CD14-positive monocyte (primary cell): ENCODE data around the gene HOXB8. TPM values are rescaled to one million over a fixed set of nuclear protein-coding genes. Genes with fewer than 3 reads are reported as not detected.

Experiments
- DNase-seq, 3 donors: peaks; one replicate each; pipeline ENCODE4 v3.0.0-alpha.2; 2011 to 2022
- H2AFZ ChIP-seq: 2 replicates; pipeline ENCODE4 v1.6.0; 2012; ENCODE audit warnings: mild to moderate bottlenecking, low read depth, low read length, inconsistent platforms; ENCODE audit not compliant: insufficient read depth, poor library complexity, severe bottlenecking
- H3K27ac ChIP-seq, 2 donors: 1 replicate in 1 of 2; 2 replicates in 1 of 2; pipeline ENCODE4 v1.5.1; 2012 to 2013; ENCODE audit warnings: low read length in 2 of 2, control low read depth in 1 of 2, inconsistent platforms in 1 of 2, low read depth in 1 of 2, mild to moderate bottlenecking in 1 of 2
- H3K27me3 ChIP-seq, 2 donors: one replicate each; pipeline versions ENCODE4 v1.6.0 to v1.6.1; 2011 to 2013; ENCODE audit warnings: low read length in 2 of 2; ENCODE audit not compliant: control insufficient read depth in 2 of 2, insufficient read depth in 2 of 2
- H3K36me3 ChIP-seq, 2 donors: replicated peaks in 1 of 2; 1 replicate in 1 of 2; 2 replicates in 1 of 2; pipeline versions ENCODE4 v1.5.1 to v1.6.1; 2012 to 2013; ENCODE audit warnings: low read length in 2 of 2, control low read depth in 1 of 2, inconsistent platforms in 1 of 2, mild to moderate bottlenecking in 1 of 2; ENCODE audit not compliant: insufficient read depth in 2 of 2, control insufficient read depth in 1 of 2
- H3K4me1 ChIP-seq, 2 donors: 1 replicate in 1 of 2; 2 replicates in 1 of 2; pipeline versions ENCODE4 v1.5.1 to v1.6.1; 2012 to 2013; ENCODE audit warnings: low read length in 2 of 2, control low read depth in 1 of 2, inconsistent platforms in 1 of 2, mild to moderate bottlenecking in 1 of 2, moderate library complexity in 1 of 2; ENCODE audit not compliant: insufficient read depth in 2 of 2, control insufficient read depth in 1 of 2
- H3K4me2 ChIP-seq: replicated peaks from 2 replicates; pipeline ENCODE3; 2012; ENCODE audit warnings: low read length, moderate library complexity, mild to moderate bottlenecking; ENCODE audit not compliant: poor library complexity, severe bottlenecking; ENCODE audit errors: extremely low read depth
- H3K4me3 ChIP-seq, 3 experiments: fragments of 200-600 bp in 1 of 3; sonication (generic) in 1 of 3; replicated peaks in 1 of 3; 1 replicate in 2 of 3; 2 replicates in 1 of 3; pipeline ENCODE4 v1.5.1; 2011 to 2013; ENCODE audit warnings: low read length in 3 of 3, mild to moderate bottlenecking in 3 of 3, control low read depth in 2 of 3, low read depth in 2 of 3, inconsistent platforms in 1 of 3, moderate library complexity in 1 of 3
- H3K79me2 ChIP-seq: 2 replicates; pipeline ENCODE4 v1.6.0; 2012; ENCODE audit warnings: mild to moderate bottlenecking, control low read depth, inconsistent platforms, low read length, moderate library complexity; ENCODE audit not compliant: insufficient read depth
- H3K9ac ChIP-seq: 2 replicates; pipeline ENCODE4 v1.6.0; 2017; ENCODE audit warnings: low read length, mild to moderate bottlenecking; ENCODE audit not compliant: insufficient read depth, poor library complexity, severe bottlenecking
- H3K9me3 ChIP-seq, 2 donors: replicated peaks in 1 of 2; 1 replicate in 1 of 2; 2 replicates in 1 of 2; pipeline versions ENCODE4 v1.5.1 to v1.6.1; 2012 to 2013; ENCODE audit warnings: low read length in 2 of 2, control low read depth in 1 of 2; ENCODE audit not compliant: control insufficient read depth in 1 of 2, insufficient read depth in 1 of 2
- H4K20me1 ChIP-seq: 2 replicates; pipeline ENCODE4 v1.6.0; 2012; ENCODE audit warnings: mild to moderate bottlenecking, low read length, control low read depth, moderate library complexity; ENCODE audit not compliant: insufficient read depth
- H3K27ac Mint-ChIP-seq, 7 donors: one replicate each; pipeline ENCODE4 v1.8.0; 2020; ENCODE audit warnings: mild to moderate bottlenecking in 7 of 7, mixed read lengths in 7 of 7, moderate library complexity in 6 of 7, inconsistent platforms in 2 of 7
- H3K27me3 Mint-ChIP-seq, 3 donors: one replicate each; pipeline ENCODE4 v1.8.0; 2021 to 2022; ENCODE audit warnings: low read depth in 3 of 3, mild to moderate bottlenecking in 3 of 3, mixed read lengths in 3 of 3, moderate library complexity in 3 of 3, inconsistent platforms in 1 of 3
- H3K36me3 Mint-ChIP-seq, 2 donors: one replicate each; pipeline ENCODE4 v1.8.0; 2020; ENCODE audit warnings: mixed read lengths in 2 of 2, inconsistent platforms in 1 of 2, mild to moderate bottlenecking in 1 of 2
- H3K4me1 Mint-ChIP-seq: one replicate; pipeline ENCODE4 v1.8.0; 2020; ENCODE audit warnings: mild to moderate bottlenecking, mixed read lengths
- H3K4me3 Mint-ChIP-seq, 2 donors: one replicate each; pipeline ENCODE4 v1.8.0; 2020; ENCODE audit warnings: mild to moderate bottlenecking in 2 of 2, mixed read lengths in 2 of 2, moderate library complexity in 1 of 2
- H3K9me3 Mint-ChIP-seq, 7 donors: one replicate each; pipeline ENCODE4 v1.8.0; 2020 to 2022; ENCODE audit warnings: mixed read lengths in 7 of 7, mild to moderate bottlenecking in 6 of 7, moderate library complexity in 6 of 7, inconsistent platforms in 2 of 7
- CTCF ChIP-seq: fragments of 200-600 bp; IDR thresholded peaks from one replicate; pipeline ENCODE4 v1.8.0; 2022; ENCODE audit warnings: antibody characterized with exemption, mild to moderate bottlenecking
- WGBS: methylation state at CpG from one replicate; pipeline ENCODE4 v1.1.5; 2013; ENCODE audit warnings: missing lambda C conversion rate; ENCODE audit not compliant: insufficient coverage; 5-methylcytosine and 5-hydroxymethylcytosine counted together
- intact Hi-C, 2 donors: fragments of 100-400 bp; cut with micrococcal nuclease; formaldehyde crosslinking; loops; one replicate each; pipeline versions ENCODE4 v1.15.0 to v1.15.1; 2023
- polyA plus RNA-seq, 3 donors: library from polyadenylated mRNA; depleted of rRNA in 1 of 3; unstranded in 2 of 3; stranded (reverse) in 1 of 3; fragments of 300-500 nt in 2 of 3; fragments of >200 nt in 1 of 3; fragmentation: Illumina TruSeq in 2 of 3; gene quantifications; 1 replicate in 2 of 3; 2 replicates in 1 of 3; pipeline ENCODE4 v1.2.3, GENCODE V29; 2012 to 2021

Gene HOXB8
- polyA plus RNA-seq, 3 donors = not detected

- Histone ChIP-seq H3K27me3 (peaks cover 72 to 100% of the 10 kb centered on the region in 2 donors), H2AFZ (peak within 1 kb of the TSS; percentile 11), H3K4me1 (peaks cover 5 to 13% of the 10 kb centered on the region in 2 donors), H3K9ac (no peak within 1 kb of the TSS), H3K9me3 (peaks cover 0 to 14% of the 10 kb centered on the region in 2 donors), H3K36me3 (no peaks in the 10 kb centered on the region), H3K4me2 (peak within 1 kb of the TSS; percentile 42), H3K79me2 (no peaks in the 10 kb centered on the region), H3K27ac (no peak within 1 kb of the TSS), H3K4me3 (peak within 1 kb of the TSS in 1 of 3 experiments; percentile 46), H4K20me1 (no peaks in the 10 kb centered on the region)
- Mint-ChIP-seq H3K9me3 (peaks cover 0 to 12% (median 2%) of the 10 kb centered on the region in 7 donors), H3K4me1 (peaks cover 8% of the 10 kb centered on the region), H3K27me3 (peaks cover 88 to 98% (median 95%) of the 10 kb centered on the region in 3 donors), H3K27ac (peak within 1 kb of the TSS in 1 of 7 donors; percentile 31), H3K36me3 (no peaks in the 10 kb centered on the region), H3K4me3 (peak within 1 kb of the TSS; percentile 68 to 88)
- no peak for TF ChIP-seq CTCF
- intact Hi-C loops = no loop called here
- no peak for DNase-seq
- WGBS = 3% methylated on average over 26 of the region's 50 CpGs
Observed at GRCh38 chr17:48626245-48627117, 11.4 kb upstream of the HOXB8 start, which contains the start of gene HOXB9. Gene HOXB9, minus strand, starts transcription at chr17:48626358. Its CDS starts 89 bp downstream, at chr17:48626269.

- intact Hi-C loops = no loop called here
- WGBS = under 1% methylated on average over 62 of the region's 69 CpGs
- Histone ChIP-seq H3K4me1 (peaks cover 5 to 13% of the 10 kb centered on the region in 2 donors), H3K4me2 (peak overlapping the region; percentile 42), H3K4me3 (peak overlapping the region in 1 of 3 experiments; percentile 46), H3K9me3 (peaks cover 0 to 16% of the 10 kb centered on the region in 2 donors), H4K20me1 (no peaks in the 10 kb centered on the region), H3K79me2 (no peaks in the 10 kb centered on the region), H3K9ac (no peak overlapping the region), H3K36me3 (no peaks in the 10 kb centered on the region), H2AFZ (peak overlapping the region; percentile 11), H3K27me3 (peaks cover 73 to 100% of the 10 kb centered on the region in 2 donors), H3K27ac (no peak overlapping the region)
- Mint-ChIP-seq H3K9me3 (peaks cover 0 to 12% (median 2%) of the 10 kb centered on the region in 7 donors), H3K4me1 (peaks cover 8% of the 10 kb centered on the region), H3K27me3 (peaks cover 89 to 98% (median 95%) of the 10 kb centered on the region in 3 donors), H3K27ac (peak overlapping the region in 1 of 7 donors; percentile 31), H3K36me3 (no peaks in the 10 kb centered on the region), H3K4me3 (peak overlapping the region; percentile 68 to 88)
- no peak for TF ChIP-seq CTCF
- DNase-seq = peak in 1 of 3 donors; percentile 29
Observed at GRCh38 chr17:48625495-48626244, 10.6 kb upstream of the HOXB8 start.
